K562 (cell line): ENCODE data around the gene ACACB. TPM values are rescaled to one million over a fixed set of nuclear protein-coding genes. Genes with fewer than 3 reads are reported as not detected.

ENCODE experiments used
- ATAC-seq: fragments of 200-7000 bp; cut with Tn5 transposase; 3 replicates; pipeline ENCODE4 v1.9.1; 2020; ENCODE audit warnings: moderate library complexity
- BruUV-seq: library from RNA; stranded (reverse); fragments of 400-500 nt; replicated peaks from 2 replicates; lab custom pipeline; 2021; lab: Mats Ljungman, UMichigan
- CTCF ChIA-PET: fragments of 300-600 bp; formaldehyde crosslinking; extraction: SDS; loops from one replicate; lab custom pipeline; 2021; ENCODE audit warnings: low intra/inter-chr PET ratio; lab: Yijun Ruan, JAX
- POLR2A ChIA-PET: fragments of 300-600, 350-650 bp; sonication (Branson Sonifier 250); formaldehyde crosslinking; extraction: SDS; loops from one replicate; lab custom pipeline; 2021; ENCODE audit warnings: antibody characterized with exemption, inconsistent platforms; lab: Yijun Ruan, JAX
- DNase-seq, 4 experiments: peaks; one replicate each; pipeline versions ENCODE4 v3.0.0 to v3.0.0-alpha.2; 2011 to 2018; ENCODE audit warnings: low spot score in 3 of 4, mixed read lengths in 3 of 4; ENCODE audit errors: extremely low read depth in 1 of 4
- FAIRE-seq: peaks from 2 replicates; lab custom pipeline; 2011; peaks lifted over from hg19 to GRCh38; lab: Jason Lieb, UNC
- H2AFZ ChIP-seq: 2 replicates; pipeline ENCODE4 v1.6.0; 2011; ENCODE audit warnings: low read depth, low read length, control low read depth, inconsistent platforms
- H3K27ac ChIP-seq: fragments of 200-600 bp; 3 replicates; pipeline ENCODE4 v1.8.0; 2011; ENCODE audit warnings: low read depth, mild to moderate bottlenecking, control low read depth, inconsistent platforms, low read length, moderate library complexity, mixed read lengths; ENCODE audit errors: extremely low read depth
- H3K27me3 ChIP-seq, 2 experiments: fragments of 300-600 bp in 1 of 2; 2 replicates in 1 of 2; 3 replicates in 1 of 2; pipeline versions ENCODE4 v1.6.0 to v1.8.0; 2011; ENCODE audit warnings: inconsistent platforms in 2 of 2, low read length in 2 of 2, mild to moderate bottlenecking in 1 of 2, mixed read lengths in 1 of 2, moderate library complexity in 1 of 2; ENCODE audit not compliant: control insufficient read depth in 2 of 2, insufficient read depth in 2 of 2
- H3K36me3 ChIP-seq: fragments of 300-600 bp; 3 replicates; pipeline ENCODE4 v1.8.0; 2011; ENCODE audit warnings: mild to moderate bottlenecking, low read length, inconsistent platforms; ENCODE audit not compliant: control insufficient read depth, insufficient read depth
- H3K4me1 ChIP-seq, 2 experiments: fragments of 200-600 bp in 1 of 2; replicated peaks in 1 of 2; 2 replicates in 1 of 2; 3 replicates in 1 of 2; pipeline versions ENCODE4 v1.5.1 to v1.8.0; 2011; ENCODE audit warnings: inconsistent platforms in 2 of 2, low read length in 2 of 2, mild to moderate bottlenecking in 1 of 2, mixed read lengths in 1 of 2, moderate library complexity in 1 of 2; ENCODE audit not compliant: control insufficient read depth in 2 of 2, insufficient read depth in 2 of 2
- H3K4me2 ChIP-seq: 2 replicates; pipeline ENCODE4 v1.6.1; 2011; ENCODE audit warnings: low read length, control low read depth, inconsistent platforms, mixed read lengths; ENCODE audit not compliant: insufficient read depth
- H3K4me3 ChIP-seq: fragments of 200-600 bp; sonication (generic), shearing (Covaris generic); 2 replicates; pipeline ENCODE4 v1.5.1; 2016; ENCODE audit warnings: control low read depth, inconsistent platforms
- H3K79me2 ChIP-seq: fragments of 200-600 bp; 3 replicates; pipeline ENCODE4 v1.8.0; 2011; ENCODE audit warnings: low read length, inconsistent platforms; ENCODE audit not compliant: control insufficient read depth, insufficient read depth
- H3K9ac ChIP-seq, 2 experiments: 2 replicates each; pipeline versions ENCODE4 v1.6.0 to v1.6.1; 2011; ENCODE audit warnings: low read depth in 2 of 2, low read length in 2 of 2, control low read depth in 1 of 2, inconsistent platforms in 1 of 2, mild to moderate bottlenecking in 1 of 2, mixed read lengths in 1 of 2; ENCODE audit not compliant: insufficient read depth in 1 of 2
- H3K9me1 ChIP-seq: one replicate; pipeline ENCODE4 v1.6.0; 2011; ENCODE audit warnings: inconsistent platforms, mild to moderate bottlenecking, low read length, moderate library complexity; ENCODE audit not compliant: control insufficient read depth, insufficient read depth
- H3K9me3 ChIP-seq: replicated peaks from 2 replicates; pipeline ENCODE4 v1.5.1; 2011; ENCODE audit warnings: low read depth, low read length, inconsistent platforms; ENCODE audit not compliant: control insufficient read depth, insufficient read depth
- H4K20me1 ChIP-seq: replicated peaks from 2 replicates; pipeline ENCODE4 v1.6.1; 2011; ENCODE audit warnings: low read length, inconsistent platforms, mixed read lengths; ENCODE audit not compliant: control insufficient read depth, insufficient read depth
- CBFA2T2 ChIP-seq: fragments of 450-650 bp; conservative IDR thresholded peaks from 2 replicates; pipeline ENCODE4 v1.6.1; 2017; ENCODE audit warnings: mild to moderate bottlenecking
- ELK1 ChIP-seq: sonication (generic); formaldehyde crosslinking; IDR thresholded peaks from 2 replicates; pipeline ENCODE4 v1.8.1; 2022; ENCODE audit warnings: missing genetic modification reagents
- ID3 ChIP-seq, 2 experiments: fragments of 250-450 bp in 1 of 2; fragments of 450-650 bp in 1 of 2; sonication (Bioruptor Pico) in 1 of 2; IDR thresholded peaks; 2 replicates each; pipeline versions ENCODE4 v1.6.1 to v1.8.0; 2016 to 2021; ENCODE audit warnings: mild to moderate bottlenecking in 2 of 2, moderate library complexity in 2 of 2, missing compliant biosample characterization in 1 of 2, missing genetic modification characterization in 1 of 2
- MCM7 ChIP-seq, 2 experiments: fragments of 450-650 bp; IDR thresholded peaks; 2 replicates each; pipeline ENCODE4 v1.6.1; 2016 to 2018
- NFE2L1 ChIP-seq: fragments of 450-650 bp; IDR thresholded peaks from 2 replicates; pipeline ENCODE4 v1.6.1; 2016; ENCODE audit warnings: missing genetic modification characterization, low read depth, mild to moderate bottlenecking, missing compliant biosample characterization, moderate library complexity, borderline replicate concordance
- PRPF4 ChIP-seq: fragments of 200-400 bp; formaldehyde crosslinking; IDR thresholded peaks from one replicate; pipeline ENCODE4 v1.6.1; 2017; ENCODE audit warnings: low read length, low read depth, mild to moderate bottlenecking; ENCODE audit not compliant: insufficient read depth, poor library complexity, severe bottlenecking
- RAD51 ChIP-seq: fragments of 450-650 bp; IDR thresholded peaks from 2 replicates; pipeline ENCODE4 v1.7.1; 2016; ENCODE audit warnings: low read depth, mild to moderate bottlenecking, borderline replicate concordance
- SMAD4 ChIP-seq: fragments of 250-450 bp; sonication (Bioruptor Pico); conservative IDR thresholded peaks from 2 replicates; pipeline ENCODE4 v1.8.0; 2021; ENCODE audit warnings: inconsistent platforms, mild to moderate bottlenecking, moderate library complexity
- TEAD4 ChIP-seq, 2 experiments: sonication (generic) in 1 of 2; formaldehyde crosslinking in 1 of 2; IDR thresholded peaks; 2 replicates each; pipeline versions ENCODE4 v1.6.1 to v1.8.0; 2012 to 2022; ENCODE audit warnings: borderline replicate concordance in 1 of 2, inconsistent platforms in 1 of 2, low read length in 1 of 2, mild to moderate bottlenecking in 1 of 2, missing genetic modification reagents in 1 of 2
- ZNF140 ChIP-seq: fragments of 250-450 bp; sonication (Bioruptor Pico); IDR thresholded peaks from 2 replicates; pipeline ENCODE4 v1.8.0; 2021; ENCODE audit warnings: moderate library complexity, mild to moderate bottlenecking, inconsistent platforms
- ZNF197 ChIP-seq: fragments of 200-800 bp; sonication (Bioruptor generic); IDR thresholded peaks from 2 replicates; pipeline ENCODE4 v1.6.1; 2016; ENCODE audit warnings: low read depth, missing genetic modification characterization, missing compliant biosample characterization
- ZNF324 ChIP-seq: fragments of 250-450 bp; sonication (Bioruptor Pico); IDR thresholded peaks from 2 replicates; pipeline ENCODE4 v1.4.0; 2020; ENCODE audit warnings: mild to moderate bottlenecking
- WGBS: fragments of 100-300 bp; shearing (Covaris generic); methylation state at CpG from one replicate; pipeline ENCODE4 v1.1.6; 2016; ENCODE audit warnings: low coverage, mixed read lengths; ENCODE audit not compliant: insufficient coverage; ENCODE audit errors: missing lambda C conversion rate; 5-methylcytosine and 5-hydroxymethylcytosine counted together
- in situ Hi-C: fragments of 300-500 bp; cut with MboI; formaldehyde crosslinking; loops from 4 replicates; pipeline ENCODE4 v1.15.0; 2018; ENCODE audit warnings: inconsistent platforms, mixed read lengths
- intact Hi-C: fragments of 100-400 bp; cut with micrococcal nuclease; formaldehyde crosslinking; loops from 2 replicates; pipeline ENCODE4 v1.14.2; 2022
- polyA plus RNA-seq, 8 experiments: library from polyadenylated mRNA; depleted of rRNA in 4 of 8; stranded (reverse) in 5 of 8; unstranded in 3 of 8; fragments of >200 nt; fragmentation: Nextera tagmentation in 2 of 8; fragmentation: Illumina TruSeq in 1 of 8; extraction: Ambion mirVana in 2 of 8; extraction: Trizol in 1 of 8; gene quantifications; 2 replicates each; pipeline versions ENCODE4 v1.2.1 to v1.2.3, GENCODE V29; 2011 to 2014; ENCODE audit warnings: inconsistent platforms in 1 of 8, missing spikeins in 1 of 8
- total RNA-seq, 7 experiments: library from RNA; depleted of rRNA in 6 of 7; stranded (reverse); fragments of >200 nt in 6 of 7; fragmentation: Illumina TruSeq in 2 of 7; extraction: Trizol in 2 of 7; gene quantifications; 2 replicates each; pipeline versions ENCODE4 v1.2.1 to v1.2.3, GENCODE V29; 2011 to 2021; ENCODE audit warnings: low replicate concordance in 1 of 7

ACACB gene
- total and polyA plus RNA-seq, 9 of the 15 experiments (the other 6 are each of a cell fraction or from before 2014, with no cell fraction given): 0.10 to 2.5 (median 0.83) TPM

- no TSS peak for BruUV-seq
- H2AFZ ChIP-seq: no peak overlapping the region
- in situ Hi-C loops: no loop called here
- TF ChIP-seq CBFA2T2 (no peak), MCM7 (IDR thresholded peaks at IDR 0.05) (no peak), PRPF4 (no peak), ZNF324 (CRISPR knock-in tag) (no peak), RAD51 (no peak), ELK1 (CRISPR knock-in tag) (no peak), ZNF140 (CRISPR knock-in tag) (no peak), SMAD4 (CRISPR knock-in tag) (no peak), ID3 (CRISPR knock-in tag; IDR thresholded peaks at IDR 0.05) (no peak), ID3 (tag; IDR thresholded peaks at IDR 0.05) (no peak), ZNF197 (no peak), NFE2L1 (no peak), TEAD4 (IDR thresholded peaks at IDR 0.05; ENCODE audit: low read length) (no peak), TEAD4 (CRISPR knock-in tag; IDR thresholded peaks at IDR 0.05; ENCODE audit: borderline replicate concordance) (no peak)
- ATAC-seq (no peak), FAIRE-seq (no peak), DNase-seq (no peak)
- no peaks in the 10 kb centered on the region for H3K9me3 ChIP-seq
- POLR2A ChIA-PET: no interaction called here
- H3K27me3 ChIP-seq: peaks cover 6 to 47% of the 10 kb centered on the region in 2 experiments; a peak in 4 of 5 replicates
- no peak overlapping the region for H3K4me3 ChIP-seq
- peaks cover 4% of the 10 kb centered on the region for H4K20me1 ChIP-seq
- H3K4me2 ChIP-seq: no peak overlapping the region
- no peaks in the 10 kb centered on the region for H3K79me2 ChIP-seq
- H3K27ac ChIP-seq: no peak overlapping the region
- H3K9ac ChIP-seq: no peak overlapping the region
- CTCF ChIA-PET: no interaction called here
- H3K4me1 ChIP-seq: peaks cover 0 to 9% of the 10 kb centered on the region in 2 experiments; a peak in 2 of 5 replicates
- H3K9me1 ChIP-seq: no peaks in the 10 kb centered on the region
- WGBS: 3% methylated on average over 5 of the region's 5 CpGs
- H3K36me3 ChIP-seq: no peaks in the 10 kb centered on the region
- intact Hi-C loops: no loop called here
Measured at GRCh38 chr12:109294286-109294796, 178.0 kb downstream of the ACACB start.
